ENCODE results near the gene NEUROD2. TPM values are rescaled to one million over a fixed set of nuclear protein-coding genes. Genes with fewer than 3 reads are reported as not detected.
A peak's percentile ranks its signal among the peaks of the same experiment; 100 is the strongest.

The NEUROD2 gene
- total and polyA plus RNA-seq, 5 donors, result not detected

GRCh38 chr17:39634384-39634871 is 26.7 kb upstream of the NEUROD2 start:
- intact Hi-C loops (cut with DNase I), result no loop called here
- ATAC-seq, result no peak
- WGBS, result 51% methylated on average over 2 of the region's 2 CpGs

GRCh38 chr17:39633570-39634183 is 26.0 kb upstream of the NEUROD2 start:
- WGBS, result 67% methylated on average over 8 of the region's 8 CpGs
- H3K27me3 ChIP-seq (ENCODE audit: control insufficient read depth, insufficient read depth), result no peaks in the 10 kb centered on the region
- intact Hi-C loops (cut with DNase I), result no loop called here
- ATAC-seq (no peak), DNase-seq (no peak)
- H3K4me1 ChIP-seq (ENCODE audit: control insufficient read depth, insufficient read depth, low read length), result peaks cover 5% of the 10 kb centered on the region
- no peaks in the 10 kb centered on the region for H3K9me3 ChIP-seq (ENCODE audit: control insufficient read depth, low read length)
- no peak overlapping the region for H3K4me3 ChIP-seq (ENCODE audit: low read length)
- H3K27ac ChIP-seq (ENCODE audit: low read length), result no peak overlapping the region

More at GRCh38 chr17:39634384-39634871, 26.7 kb upstream of the NEUROD2 start:
- no peaks in the 10 kb centered on the region for H3K9me3 ChIP-seq (ENCODE audit: control insufficient read depth, low read length)
- no peak overlapping the region for H3K4me3 ChIP-seq (ENCODE audit: low read length)
- H3K27me3 ChIP-seq (ENCODE audit: control insufficient read depth, insufficient read depth), result no peaks in the 10 kb centered on the region
- H3K4me1 ChIP-seq (ENCODE audit: control insufficient read depth, insufficient read depth, low read length), result peaks cover 5% of the 10 kb centered on the region
- no peak for DNase-seq
- no peak overlapping the region for H3K27ac ChIP-seq (ENCODE audit: low read length)

- no peaks in the 10 kb centered on the region for H3K9me3 ChIP-seq (ENCODE audit: control insufficient read depth, low read length)
- WGBS, result 55% methylated on average over 13 of the region's 13 CpGs
- peaks cover under 1% of the 10 kb centered on the region for H3K4me1 ChIP-seq (ENCODE audit: control insufficient read depth, insufficient read depth, low read length)
- DNase-seq, result no peak
- no peaks in the 10 kb centered on the region for H3K27me3 ChIP-seq (ENCODE audit: control insufficient read depth, insufficient read depth)
- H3K4me3 ChIP-seq (ENCODE audit: low read length), result no peak overlapping the region
- peak in 1 of 2 donors; percentile 32 for ATAC-seq
- H3K27ac ChIP-seq (ENCODE audit: low read length), result no peak overlapping the region
- intact Hi-C loops (cut with DNase I), result no loop called here
These were observed 24.6 kb upstream of the NEUROD2 start for GRCh38 chr17:39632153-39632941.

GRCh38 chr17:39631403-39631802 is 23.7 kb upstream of the NEUROD2 start:
- no peak overlapping the region for H3K27ac ChIP-seq (ENCODE audit: low read length)
- 42% methylated on average over 6 of the region's 6 CpGs for WGBS

GRCh38 chr17:39629898-39630297 is 22.2 kb upstream of the NEUROD2 start:
- Histone ChIP-seq H3K4me1 (ENCODE audit: control insufficient read depth, insufficient read depth, low read length) (peaks cover 2% of the 10 kb centered on the region), H3K27ac (ENCODE audit: low read length) (no peak overlapping the region), H3K27me3 (ENCODE audit: control insufficient read depth, insufficient read depth) (no peaks in the 10 kb centered on the region), H3K9me3 (ENCODE audit: control insufficient read depth, low read length) (no peaks in the 10 kb centered on the region), H3K4me3 (ENCODE audit: low read length) (no peak overlapping the region)
- DNase-seq, result no peak
- WGBS, result 76% methylated on average over 12 of the region's 12 CpGs
- intact Hi-C loops (cut with DNase I), result loop anchor here in 1 of 4 donors (10.0 kb wide), 1 partner anchor 45 kb away; no protein-coding TSS in a partner anchor
- ATAC-seq, result no peak

More at GRCh38 chr17:39631403-39631802, 23.7 kb upstream of the NEUROD2 start:
- Histone ChIP-seq H3K4me1 (ENCODE audit: control insufficient read depth, insufficient read depth, low read length) (peaks cover 2% of the 10 kb centered on the region), H3K4me3 (ENCODE audit: low read length) (no peak overlapping the region), H3K9me3 (ENCODE audit: control insufficient read depth, low read length) (no peaks in the 10 kb centered on the region), H3K27me3 (ENCODE audit: control insufficient read depth, insufficient read depth) (no peaks in the 10 kb centered on the region)
- no peak for ATAC-seq
- intact Hi-C loops (cut with DNase I), result no loop called here
- DNase-seq, result no peak

- ATAC-seq, result no peak
- intact Hi-C loops (cut with DNase I), result loop anchor here in 1 of 4 donors (10.0 kb wide), 1 partner anchor 45 kb away; no protein-coding TSS in a partner anchor
- no peak overlapping the region for H3K4me3 ChIP-seq (ENCODE audit: low read length)
- H3K4me1 ChIP-seq (ENCODE audit: control insufficient read depth, insufficient read depth, low read length), result peaks cover 2% of the 10 kb centered on the region
- WGBS, result 73% methylated on average over 3 of the region's 3 CpGs
- no peaks in the 10 kb centered on the region for H3K27me3 ChIP-seq (ENCODE audit: control insufficient read depth, insufficient read depth)
- no peak for DNase-seq
- no peak overlapping the region for H3K27ac ChIP-seq (ENCODE audit: low read length)
- no peaks in the 10 kb centered on the region for H3K9me3 ChIP-seq (ENCODE audit: control insufficient read depth, low read length)
These were observed 21.8 kb upstream of the NEUROD2 start for GRCh38 chr17:39629494-39629880.

- Histone ChIP-seq H3K27me3 (ENCODE audit: control insufficient read depth, insufficient read depth) (no peaks in the 10 kb centered on the region), H3K27ac (ENCODE audit: low read length) (no peak overlapping the region), H3K4me1 (ENCODE audit: control insufficient read depth, insufficient read depth, low read length) (peaks cover 2% of the 10 kb centered on the region), H3K9me3 (ENCODE audit: control insufficient read depth, low read length) (no peaks in the 10 kb centered on the region), H3K4me3 (ENCODE audit: low read length) (no peak overlapping the region)
- DNase-seq, result no peak
- WGBS, result 62% methylated on average over 10 of the region's 10 CpGs
- ATAC-seq, result no peak
- intact Hi-C loops (cut with DNase I), result loop anchor here in 1 of 4 donors (10.0 kb wide), 1 partner anchor 46 kb away; no protein-coding TSS in a partner anchor
These were observed 21.2 kb upstream of the NEUROD2 start for GRCh38 chr17:39628655-39629493.

GRCh38 chr17:39627712-39628516 is 20.2 kb upstream of the NEUROD2 start:
- H3K27me3 ChIP-seq (ENCODE audit: control insufficient read depth, insufficient read depth), result no peaks in the 10 kb centered on the region
- WGBS, result 56% methylated on average over 16 of the region's 16 CpGs
- no peaks in the 10 kb centered on the region for H3K9me3 ChIP-seq (ENCODE audit: control insufficient read depth, low read length)
- intact Hi-C loops (cut with DNase I), result loop anchor here in 1 of 4 donors (10.0 kb wide), 1 partner anchor 47 kb away; no protein-coding TSS in a partner anchor
- peak overlapping the region; percentile 33 for H3K4me3 ChIP-seq (ENCODE audit: low read length)
- peaks cover 2% of the 10 kb centered on the region for H3K4me1 ChIP-seq (ENCODE audit: control insufficient read depth, insufficient read depth, low read length)
- ATAC-seq (no peak), DNase-seq (no peak)
- no peak overlapping the region for H3K27ac ChIP-seq (ENCODE audit: low read length)

- intact Hi-C loops (cut with DNase I), result loop anchor here in 1 of 4 donors (10.0 kb wide), 1 partner anchor 48 kb away; no protein-coding TSS in a partner anchor
- Histone ChIP-seq H3K9me3 (ENCODE audit: control insufficient read depth, low read length) (no peaks in the 10 kb centered on the region), H3K4me1 (ENCODE audit: control insufficient read depth, insufficient read depth, low read length) (peaks cover 2% of the 10 kb centered on the region), H3K27ac (ENCODE audit: low read length) (no peak overlapping the region), H3K4me3 (ENCODE audit: low read length) (peak overlapping the region; percentile 33), H3K27me3 (ENCODE audit: control insufficient read depth, insufficient read depth) (no peaks in the 10 kb centered on the region)
- ATAC-seq (no peak), DNase-seq (no peak)
- 2% methylated on average over 72 of the region's 72 CpGs for WGBS
These were observed 19.5 kb upstream of the NEUROD2 start for GRCh38 chr17:39627047-39627711.
